HepG2 (cell line): ENCODE data around the gene HEXIM1. TPM values are rescaled to one million over a fixed set of nuclear protein-coding genes. Genes with fewer than 3 reads are reported as not detected.

Experiments used
- ATF4 ChIP-seq, 2 experiments: fragments of 450-650 bp in 1 of 2; sonication (generic) in 1 of 2; formaldehyde crosslinking; IDR thresholded peaks; 2 replicates each; pipeline versions ENCODE4 v1.5.0 to v1.8.0; 2020 to 2022; ENCODE audit warnings: mild to moderate bottlenecking in 1 of 2, missing genetic modification reagents in 1 of 2
- CC2D1A ChIP-seq: sonication (generic); formaldehyde crosslinking; IDR thresholded peaks from 2 replicates; pipeline ENCODE4 v1.8.1; 2023; ENCODE audit warnings: mild to moderate bottlenecking, missing genetic modification reagents
- FUBP1 ChIP-seq: sonication (generic); formaldehyde crosslinking; IDR thresholded peaks from 2 replicates; pipeline ENCODE4 v1.5.1; 2020; ENCODE audit warnings: missing genetic modification reagents, mild to moderate bottlenecking, borderline replicate concordance
- HIC2 ChIP-seq: sonication (generic); formaldehyde crosslinking; IDR thresholded peaks from 2 replicates; pipeline ENCODE4 v1.9.0; 2022; ENCODE audit warnings: low read depth, missing genetic modification reagents
- KAT8 ChIP-seq: IDR thresholded peaks from 2 replicates; pipeline ENCODE4 v1.6.1; 2016; ENCODE audit warnings: missing genetic modification reagents, missing compliant biosample characterization
- KDM4B ChIP-seq: sonication (generic); formaldehyde crosslinking; IDR thresholded peaks from 2 replicates; pipeline ENCODE4 v1.4.0; 2020; ENCODE audit warnings: missing genetic modification reagents
- MIXL1 ChIP-seq: IDR thresholded peaks from 2 replicates; pipeline ENCODE4 v1.6.1; 2016
- PREB ChIP-seq: sonication (generic); formaldehyde crosslinking; IDR thresholded peaks from 2 replicates; pipeline ENCODE4 v1.4.0; 2020; ENCODE audit warnings: missing genetic modification reagents
- RBM22 ChIP-seq: fragments of 200-400 bp; formaldehyde crosslinking; optimal IDR thresholded peaks from 2 replicates; pipeline ENCODE3; 2017; ENCODE audit warnings: mild to moderate bottlenecking, low read length, moderate library complexity
- SSRP1 ChIP-seq: IDR thresholded peaks from 2 replicates; pipeline ENCODE4 v1.6.1; 2016; ENCODE audit warnings: control low read depth
- TBX2 ChIP-seq: sonication (generic); formaldehyde crosslinking; IDR thresholded peaks from 2 replicates; pipeline ENCODE4 v1.5.0; 2020; ENCODE audit warnings: missing genetic modification reagents, mild to moderate bottlenecking, borderline replicate concordance
- TFDP1 ChIP-seq: IDR thresholded peaks from 2 replicates; pipeline ENCODE4 v1.6.1; 2016; ENCODE audit warnings: missing compliant biosample characterization, missing genetic modification reagents, borderline replicate concordance
- THAP8 ChIP-seq: sonication (generic); formaldehyde crosslinking; IDR thresholded peaks from 2 replicates; pipeline ENCODE4 v1.5.1; 2020; ENCODE audit warnings: missing genetic modification reagents, mild to moderate bottlenecking, borderline replicate concordance
- U2AF2 ChIP-seq: fragments of 200-400 bp; formaldehyde crosslinking; IDR thresholded peaks from 2 replicates; pipeline ENCODE4 v1.6.1; 2017; ENCODE audit warnings: low read depth, mild to moderate bottlenecking, low read length
- XBP1 ChIP-seq: sonication (generic); formaldehyde crosslinking; IDR thresholded peaks from 2 replicates; pipeline ENCODE4 v1.5.0; 2020; ENCODE audit warnings: missing genetic modification reagents
- ZC3H13 ChIP-seq: sonication (generic); formaldehyde crosslinking; IDR thresholded peaks from 2 replicates; pipeline ENCODE4 v1.8.1; 2023; ENCODE audit warnings: mild to moderate bottlenecking, missing genetic modification reagents, moderate library complexity
- ZMAT5 ChIP-seq: sonication (generic); formaldehyde crosslinking; IDR thresholded peaks from 2 replicates; pipeline ENCODE4 v1.5.0; 2020; ENCODE audit warnings: mild to moderate bottlenecking, low read depth, missing genetic modification reagents, borderline replicate concordance
- ZNF446 ChIP-seq: sonication (generic); formaldehyde crosslinking; IDR thresholded peaks from 2 replicates; pipeline ENCODE4 v1.5.0; 2020; ENCODE audit warnings: mild to moderate bottlenecking, missing genetic modification reagents
- ZNF563 ChIP-seq: sonication (generic); formaldehyde crosslinking; IDR thresholded peaks from 2 replicates; pipeline ENCODE4 v1.8.0; 2022; ENCODE audit warnings: mild to moderate bottlenecking, moderate library complexity, missing genetic modification reagents
- ZNF766 ChIP-seq: sonication (generic); formaldehyde crosslinking; IDR thresholded peaks from 2 replicates; pipeline ENCODE4 v1.5.0; 2020; ENCODE audit warnings: missing genetic modification reagents, borderline replicate concordance
- ZNF792 ChIP-seq: IDR thresholded peaks from 2 replicates; pipeline ENCODE4 v1.6.1; 2016
- polyA plus RNA-seq, 8 experiments: library from polyadenylated mRNA; depleted of rRNA in 3 of 8; stranded (reverse) in 7 of 8; unstranded in 1 of 8; fragments of >200 nt; fragmentation: Illumina TruSeq in 4 of 8; extraction: Trizol in 4 of 8; gene quantifications; 2 replicates each; pipeline versions ENCODE4 v1.2.1 to v1.2.3, GENCODE V29; 2011 to 2016; ENCODE audit warnings: low read depth in 4 of 8, missing spikeins in 1 of 8, mixed read lengths in 1 of 8; ENCODE audit not compliant: insufficient read depth in 1 of 8
- total RNA-seq, 5 experiments: library from RNA; depleted of rRNA; stranded (reverse); fragments of >200 nt; fragmentation: Illumina TruSeq; extraction: Trizol; gene quantifications; 2 replicates each; pipeline ENCODE4 v1.2.3, GENCODE V29; 2016; ENCODE audit warnings: low read depth in 1 of 5

Gene HEXIM1
- total and polyA plus RNA-seq, 2 of the 13 experiments (the other 11 are each of a cell fraction or from before 2014, with no cell fraction given): 10.5 to 16.6 TPM

- TF ChIP-seq FUBP1 (CRISPR knock-in tag): peak; percentile 14; the same call in 1 of the 2 replicates
- peak; percentile 22; the same call in 1 of the 2 replicates for TF ChIP-seq KAT8 (CRISPR knock-in tag)
- TF ChIP-seq XBP1: no peak
- peak; percentile 63 for TF ChIP-seq TFDP1
- TF ChIP-seq ZC3H13: peak; percentile 96
- no peak for TF ChIP-seq ZMAT5
- TF ChIP-seq SSRP1: peak; percentile 55
- TF ChIP-seq ZNF563 (CRISPR knock-in tag): 0 out of 2 replicates have a peak, but pooled peaks have one; percentile 77
- no peak for TF ChIP-seq ZNF766 (CRISPR knock-in tag)
- no peak for TF ChIP-seq U2AF2
- peak; percentile 94 for TF ChIP-seq TBX2 (CRISPR knock-in tag)
- peak; percentile 64 for TF ChIP-seq ZNF792 (CRISPR knock-in tag)
- no peak for TF ChIP-seq ATF4 (CRISPR knock-in tag; IDR thresholded peaks at IDR 0.05)
- peak; percentile 74; the same call in 1 of the 2 replicates for TF ChIP-seq MIXL1 (CRISPR knock-in tag)
- 0 out of 2 replicates have a peak, but pooled peaks have one; percentile 15 for TF ChIP-seq ZNF446 (CRISPR knock-in tag)
- peak; percentile 58 for TF ChIP-seq RBM22
- TF ChIP-seq THAP8 (CRISPR knock-in tag): no peak; the same call in 1 of the 2 replicates
- TF ChIP-seq CC2D1A (CRISPR knock-in tag): 0 out of 2 replicates have a peak, but pooled peaks have one; percentile 21
- peak; percentile 95 for TF ChIP-seq HIC2 (CRISPR knock-in tag)
- no peak for TF ChIP-seq PREB (CRISPR knock-in tag)
- 0 out of 2 replicates have a peak, but pooled peaks have one; percentile 43 for TF ChIP-seq KDM4B (CRISPR knock-in tag)
Measured at GRCh38 chr17:45171338-45172231, 23.3 kb downstream of the HEXIM1 start (continued).
